Central memory CD8-positive, alpha-beta T cell (primary cell): ENCODE measurements around the gene PNO1.

Experiments used
- ATAC-seq: fragments of 150-1000 bp; cut with Tn5 transposase; replicated peaks from 2 replicates; pipeline ENCODE4 v1.10.0; 2022; ENCODE audit warnings: mild to moderate bottlenecking, moderate FRiP score, moderate number of reproducible peaks; ENCODE audit not compliant: poor library complexity, severe bottlenecking; ENCODE audit errors: extremely low read depth
- DNase-seq, 2 donors: peaks; one replicate each; pipeline ENCODE4 v3.0.0; 2021; ENCODE audit warnings: low spot score in 2 of 2
- H3K27ac Mint-ChIP-seq: one replicate; pipeline ENCODE4 v1.8.0; 2022; ENCODE audit warnings: low read depth, mild to moderate bottlenecking, moderate library complexity, mixed read lengths
- H3K27me3 Mint-ChIP-seq: one replicate; pipeline ENCODE4 v1.8.0; 2022; ENCODE audit warnings: mixed read lengths
- H3K36me3 Mint-ChIP-seq: one replicate; pipeline ENCODE4 v1.8.0; 2022; ENCODE audit warnings: mild to moderate bottlenecking, moderate library complexity, mixed read lengths; ENCODE audit not compliant: insufficient read depth
- H3K4me1 Mint-ChIP-seq: one replicate; pipeline ENCODE4 v1.8.0; 2022; ENCODE audit warnings: mixed read lengths
- H3K4me3 Mint-ChIP-seq: one replicate; pipeline ENCODE4 v1.8.0; 2022; ENCODE audit warnings: mild to moderate bottlenecking, moderate library complexity, mixed read lengths
- H3K9me3 Mint-ChIP-seq: one replicate; pipeline ENCODE4 v1.8.0; 2022; ENCODE audit warnings: mixed read lengths

The PNO1 gene

DNA sequence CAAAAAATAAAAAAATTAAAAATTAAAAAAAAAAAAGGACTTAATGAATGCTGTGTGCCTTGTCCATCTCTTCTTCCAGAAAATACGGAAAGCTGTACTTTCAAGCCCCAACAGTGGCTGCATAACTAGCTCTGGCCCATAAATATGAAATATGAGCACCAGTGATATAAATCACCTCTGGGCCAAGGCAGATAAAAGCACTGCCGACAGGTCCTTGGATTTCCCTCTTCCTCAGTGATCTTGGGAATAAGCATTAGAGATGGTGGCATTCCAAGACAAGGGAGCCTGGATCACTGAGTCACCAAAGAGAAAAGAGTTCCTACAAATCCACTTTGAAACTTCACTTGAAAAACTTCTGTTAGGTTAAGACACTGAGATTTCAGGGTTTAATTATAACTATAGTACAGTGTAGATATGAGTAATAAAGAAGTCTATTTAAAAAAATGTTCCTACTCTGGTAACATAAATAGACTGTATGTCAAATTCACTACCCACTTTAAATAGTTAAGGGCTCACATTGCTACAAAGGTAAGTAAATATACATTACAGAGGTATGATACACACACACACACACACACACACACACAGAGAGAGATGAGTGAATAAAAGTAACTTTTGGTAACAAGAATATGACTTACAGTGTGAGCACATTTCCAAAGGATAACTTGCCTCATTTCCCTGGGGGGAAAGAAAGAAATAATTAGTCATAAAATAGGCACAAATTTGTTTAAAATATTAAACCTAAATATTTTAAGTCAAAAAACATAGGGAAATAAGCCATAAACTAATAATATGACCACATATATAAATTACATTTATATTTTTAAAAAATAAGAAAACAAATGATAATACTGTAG, 59.0 kb downstream of the PNO1 start:
- Mint-ChIP-seq H3K9me3 (no peaks in the 10 kb centered on the region), H3K4me3 (peak overlapping the region; percentile 5), H3K36me3 (peaks cover 22% of the 10 kb centered on the region), H3K4me1 (peaks cover 74% of the 10 kb centered on the region), H3K27ac (peak overlapping the region; percentile 71), H3K27me3 (no peaks in the 10 kb centered on the region)
- no peak for ATAC-seq
- DNase-seq: no peak

DNA sequence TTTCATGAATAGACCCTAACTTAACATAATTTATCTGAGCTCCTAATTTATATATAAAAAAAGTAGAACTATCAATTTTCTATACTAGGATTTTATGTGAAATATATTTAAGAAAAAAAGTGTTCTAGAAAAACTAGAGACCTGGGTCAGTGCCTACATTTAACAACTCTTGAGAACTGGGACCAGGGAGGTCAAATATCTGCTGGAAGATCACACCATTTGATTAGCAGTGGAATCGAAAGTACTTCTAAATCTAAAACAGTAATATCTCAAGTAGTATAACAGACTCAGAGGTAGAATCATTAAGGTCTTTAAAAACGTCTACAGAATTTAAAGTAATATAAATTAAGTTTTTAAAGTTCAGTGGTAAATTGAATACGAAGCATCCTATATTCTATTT, 60.0 kb downstream of the PNO1 start:
- no peak overlapping the region for H3K4me3 Mint-ChIP-seq
- peaks cover 18% of the 10 kb centered on the region for H3K36me3 Mint-ChIP-seq
- DNase-seq (no peak), ATAC-seq (no peak)
- H3K27me3 Mint-ChIP-seq: no peaks in the 10 kb centered on the region
- H3K4me1 Mint-ChIP-seq: peaks cover 78% of the 10 kb centered on the region
- peak overlapping the region; percentile 64 for H3K27ac Mint-ChIP-seq
- no peaks in the 10 kb centered on the region for H3K9me3 Mint-ChIP-seq

DNA sequence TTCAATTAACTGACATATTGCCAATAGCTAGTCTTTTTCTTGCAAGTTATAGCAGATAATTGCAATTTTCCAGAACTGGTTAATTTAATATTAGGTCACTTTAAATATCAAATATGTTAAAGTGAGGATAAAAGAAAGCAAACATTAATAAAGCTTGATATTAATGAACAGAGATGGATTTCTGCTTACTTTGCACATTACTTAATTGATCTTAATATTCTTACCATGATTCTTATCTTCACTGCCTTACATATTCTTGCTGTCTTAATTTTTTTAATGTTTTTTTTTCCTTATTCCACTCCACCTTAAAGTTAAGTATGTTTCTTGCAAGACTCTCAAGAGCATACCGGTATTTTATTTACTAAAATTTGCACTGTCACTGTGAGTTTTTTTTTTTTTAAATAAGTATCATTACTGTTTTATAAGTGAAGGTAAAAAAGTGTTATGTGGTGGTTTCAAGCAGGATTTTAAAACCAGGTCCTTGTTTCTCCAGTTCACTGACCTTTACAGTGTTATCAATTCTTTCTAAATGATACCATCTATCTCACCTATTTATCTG, 60.7 kb downstream of the PNO1 start:
- peaks cover 16% of the 10 kb centered on the region for H3K36me3 Mint-ChIP-seq
- H3K4me1 Mint-ChIP-seq: peaks cover 78% of the 10 kb centered on the region
- H3K27me3 Mint-ChIP-seq: no peaks in the 10 kb centered on the region
- DNase-seq: no peak
- ATAC-seq: no peak
- H3K9me3 Mint-ChIP-seq: no peaks in the 10 kb centered on the region
- peak overlapping the region; percentile 54 for H3K4me3 Mint-ChIP-seq
- H3K27ac Mint-ChIP-seq: peak overlapping the region; percentile 64

DNA sequence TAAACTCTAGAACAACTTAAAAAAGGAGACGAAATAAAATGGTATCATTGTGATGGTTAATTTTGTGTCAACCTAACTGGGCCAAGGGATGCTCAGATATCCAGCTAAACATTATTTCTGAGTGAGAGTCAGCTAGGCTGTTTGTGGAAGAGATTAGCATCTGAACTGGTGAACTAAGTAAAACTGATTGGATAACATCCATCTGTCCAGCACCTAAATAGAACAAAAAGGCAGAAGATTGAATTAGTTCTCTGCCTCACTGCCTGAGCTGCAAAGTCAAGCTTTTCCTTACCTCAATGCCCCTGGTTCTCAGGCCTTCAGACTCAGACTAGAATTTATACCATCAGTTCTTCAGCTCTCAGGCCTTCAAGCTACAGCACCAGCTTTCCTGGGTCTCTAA, 64.6 kb downstream of the PNO1 start:
- H3K4me3 Mint-ChIP-seq: peak overlapping the region; percentile 40
- DNase-seq: no peak
- H3K9me3 Mint-ChIP-seq: no peaks in the 10 kb centered on the region
- no peak for ATAC-seq
- peak overlapping the region; percentile 77 for H3K27ac Mint-ChIP-seq
- peaks cover 7% of the 10 kb centered on the region for H3K36me3 Mint-ChIP-seq
- no peaks in the 10 kb centered on the region for H3K27me3 Mint-ChIP-seq
- peaks cover 79% of the 10 kb centered on the region for H3K4me1 Mint-ChIP-seq

DNA sequence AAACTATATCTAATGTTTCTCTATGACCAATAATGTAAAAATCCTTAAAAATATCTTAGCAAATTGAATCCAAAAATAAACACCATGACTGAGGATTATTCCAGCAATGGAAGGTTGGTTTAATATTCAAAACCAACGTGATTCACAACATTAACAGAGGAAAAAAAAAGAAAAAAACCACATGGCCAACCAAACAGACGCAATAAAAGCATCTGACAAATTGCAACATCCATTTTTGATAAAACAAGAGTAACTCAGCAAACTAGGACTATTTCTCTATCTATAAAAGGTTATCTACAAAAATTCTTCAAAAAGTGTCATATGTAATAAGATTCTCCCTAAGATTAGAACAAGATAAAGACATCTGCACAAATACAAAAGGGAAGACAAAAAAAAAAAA, 65.7 kb downstream of the PNO1 start:
- no peak overlapping the region for H3K4me3 Mint-ChIP-seq
- H3K4me1 Mint-ChIP-seq: peaks cover 85% of the 10 kb centered on the region
- H3K27ac Mint-ChIP-seq: peak overlapping the region; percentile 77
- ATAC-seq (no peak), DNase-seq (no peak)
- no peaks in the 10 kb centered on the region for H3K9me3 Mint-ChIP-seq
- no peaks in the 10 kb centered on the region for H3K27me3 Mint-ChIP-seq
- peaks cover 7% of the 10 kb centered on the region for H3K36me3 Mint-ChIP-seq

DNA sequence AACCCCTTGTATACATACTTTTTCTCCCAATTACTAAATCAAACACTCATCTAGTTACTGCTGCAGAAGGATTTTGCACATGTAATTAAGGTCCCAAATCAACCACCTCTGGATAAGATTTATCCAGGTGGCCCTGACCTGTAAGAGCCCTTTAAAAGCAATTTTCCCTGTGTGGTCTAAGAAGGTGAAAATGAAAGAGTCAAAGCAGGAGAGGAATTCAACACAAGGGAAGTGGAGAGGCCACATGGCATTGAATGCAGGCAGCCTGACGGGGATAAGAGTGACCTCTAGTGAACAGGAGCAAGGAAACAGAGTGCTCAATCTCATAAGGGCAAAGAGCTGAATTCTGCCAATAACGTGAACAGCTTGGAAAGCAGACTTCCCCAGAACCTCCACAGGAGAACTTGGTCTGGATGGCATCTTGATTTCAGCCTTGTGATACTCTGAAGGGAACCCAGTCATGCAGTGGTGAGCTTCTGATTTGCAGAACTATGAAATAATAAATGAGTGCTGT, 67.5 kb downstream of the PNO1 start:
- peak overlapping the region; percentile 30 for H3K4me3 Mint-ChIP-seq
- H3K27me3 Mint-ChIP-seq: no peaks in the 10 kb centered on the region
- H3K9me3 Mint-ChIP-seq: no peaks in the 10 kb centered on the region
- ATAC-seq (peak; percentile 79), DNase-seq (no peak)
- H3K36me3 Mint-ChIP-seq: peaks cover 7% of the 10 kb centered on the region
- peak overlapping the region; percentile 11 for H3K27ac Mint-ChIP-seq
- H3K4me1 Mint-ChIP-seq: peaks cover 85% of the 10 kb centered on the region
